ENCODE data around the gene WDR27.

Gene WDR27

GRCh38 chr6:169420912-169421543 lies 280.8 kb downstream of the WDR27 start:
- Histone ChIP-seq H3K4me2 (ENCODE audit: low read length) (no peak overlapping the region), H3K36me3 (ENCODE audit: insufficient read depth, low read length) (no peaks in the 10 kb centered on the region), H3K4me1 (ENCODE audit: control insufficient read depth, insufficient read depth, low read length) (no peaks in the 10 kb centered on the region), H3K9me3 (replicated peaks; ENCODE audit: low read length) (no peaks in the 10 kb centered on the region), H3K9ac (ENCODE audit: low read depth, low read length) (no peak overlapping the region), H3K4me3 (ENCODE audit: low read length) (no peak overlapping the region), H3K27me3 (ENCODE audit: control insufficient read depth, insufficient read depth, low read length) (no peaks in the 10 kb centered on the region)

GRCh38 chr6:169417101-169417500 lies 284.7 kb downstream of the WDR27 start:
- no peak overlapping the region for H3K4me2 ChIP-seq (ENCODE audit: low read length)

GRCh38 chr6:169416249-169416648 lies 285.6 kb downstream of the WDR27 start:
- no peak overlapping the region for H3K9ac ChIP-seq (ENCODE audit: low read depth, low read length)
- H3K4me2 ChIP-seq (ENCODE audit: low read length) = no peak overlapping the region
- H3K9me3 ChIP-seq (replicated peaks; ENCODE audit: low read length) = no peaks in the 10 kb centered on the region
- H3K36me3 ChIP-seq (ENCODE audit: insufficient read depth, low read length) = no peaks in the 10 kb centered on the region
- H3K4me1 ChIP-seq (ENCODE audit: control insufficient read depth, insufficient read depth, low read length) = no peaks in the 10 kb centered on the region
- H3K4me3 ChIP-seq (ENCODE audit: low read length) = no peak overlapping the region
- no peaks in the 10 kb centered on the region for H3K27me3 ChIP-seq (ENCODE audit: control insufficient read depth, insufficient read depth, low read length)

More at GRCh38 chr6:169417101-169417500, 284.7 kb downstream of the WDR27 start:
- H3K9ac ChIP-seq (ENCODE audit: low read depth, low read length) = no peak overlapping the region
- H3K27me3 ChIP-seq (ENCODE audit: control insufficient read depth, insufficient read depth, low read length) = no peaks in the 10 kb centered on the region
- no peak overlapping the region for H3K4me3 ChIP-seq (ENCODE audit: low read length)
- H3K9me3 ChIP-seq (replicated peaks; ENCODE audit: low read length) = no peaks in the 10 kb centered on the region
- no peaks in the 10 kb centered on the region for H3K4me1 ChIP-seq (ENCODE audit: control insufficient read depth, insufficient read depth, low read length)
- H3K36me3 ChIP-seq (ENCODE audit: insufficient read depth, low read length) = no peaks in the 10 kb centered on the region

- Histone ChIP-seq H3K4me3 (ENCODE audit: low read length) (no peak overlapping the region), H3K27me3 (ENCODE audit: control insufficient read depth, insufficient read depth, low read length) (no peaks in the 10 kb centered on the region), H3K9ac (ENCODE audit: low read depth, low read length) (no peak overlapping the region), H3K4me2 (ENCODE audit: low read length) (no peak overlapping the region), H3K9me3 (replicated peaks; ENCODE audit: low read length) (no peaks in the 10 kb centered on the region), H3K4me1 (ENCODE audit: control insufficient read depth, insufficient read depth, low read length) (no peaks in the 10 kb centered on the region), H3K36me3 (ENCODE audit: insufficient read depth, low read length) (no peaks in the 10 kb centered on the region)
These were observed 286.6 kb downstream of the WDR27 start for GRCh38 chr6:169415179-169415578.

- Histone ChIP-seq H3K9me3 (replicated peaks; ENCODE audit: low read length) (no peaks in the 10 kb centered on the region), H3K4me1 (ENCODE audit: control insufficient read depth, insufficient read depth, low read length) (no peaks in the 10 kb centered on the region), H3K36me3 (ENCODE audit: insufficient read depth, low read length) (no peaks in the 10 kb centered on the region), H3K9ac (ENCODE audit: low read depth, low read length) (no peak overlapping the region), H3K27me3 (ENCODE audit: control insufficient read depth, insufficient read depth, low read length) (no peaks in the 10 kb centered on the region), H3K4me2 (ENCODE audit: low read length) (no peak overlapping the region), H3K4me3 (ENCODE audit: low read length) (no peak overlapping the region)
These were observed 290.1 kb downstream of the WDR27 start for GRCh38 chr6:169411722-169412121.

GRCh38 chr6:169411296-169411695 lies 290.5 kb downstream of the WDR27 start:
- no peaks in the 10 kb centered on the region for H3K27me3 ChIP-seq (ENCODE audit: control insufficient read depth, insufficient read depth, low read length)
- no peaks in the 10 kb centered on the region for H3K4me1 ChIP-seq (ENCODE audit: control insufficient read depth, insufficient read depth, low read length)
- no peaks in the 10 kb centered on the region for H3K36me3 ChIP-seq (ENCODE audit: insufficient read depth, low read length)
- no peak overlapping the region for H3K9ac ChIP-seq (ENCODE audit: low read depth, low read length)
- no peak overlapping the region for H3K4me3 ChIP-seq (ENCODE audit: low read length)
- no peaks in the 10 kb centered on the region for H3K9me3 ChIP-seq (replicated peaks; ENCODE audit: low read length)
- no peak overlapping the region for H3K4me2 ChIP-seq (ENCODE audit: low read length)

- H3K4me2 ChIP-seq (ENCODE audit: low read length) = no peak overlapping the region
- H3K4me1 ChIP-seq (ENCODE audit: control insufficient read depth, insufficient read depth, low read length) = no peaks in the 10 kb centered on the region
- no peaks in the 10 kb centered on the region for H3K36me3 ChIP-seq (ENCODE audit: insufficient read depth, low read length)
- no peak overlapping the region for H3K9ac ChIP-seq (ENCODE audit: low read depth, low read length)
- H3K27me3 ChIP-seq (ENCODE audit: control insufficient read depth, insufficient read depth, low read length) = no peaks in the 10 kb centered on the region
- H3K4me3 ChIP-seq (ENCODE audit: low read length) = no peak overlapping the region
- H3K9me3 ChIP-seq (replicated peaks; ENCODE audit: low read length) = no peaks in the 10 kb centered on the region
These were observed 292.0 kb downstream of the WDR27 start for GRCh38 chr6:169409742-169410312.

- Histone ChIP-seq H3K36me3 (ENCODE audit: insufficient read depth, low read length) (no peaks in the 10 kb centered on the region), H3K4me2 (ENCODE audit: low read length) (no peak overlapping the region), H3K27me3 (ENCODE audit: control insufficient read depth, insufficient read depth, low read length) (no peaks in the 10 kb centered on the region), H3K4me1 (ENCODE audit: control insufficient read depth, insufficient read depth, low read length) (no peaks in the 10 kb centered on the region), H3K9ac (ENCODE audit: low read depth, low read length) (no peak overlapping the region), H3K4me3 (ENCODE audit: low read length) (no peak overlapping the region), H3K9me3 (replicated peaks; ENCODE audit: low read length) (no peaks in the 10 kb centered on the region)
These were observed 294.5 kb downstream of the WDR27 start for GRCh38 chr6:169407325-169407724.

All from skeletal muscle satellite cell (primary cell).